ENCODE data around the gene EIF4E2. TPM values are rescaled to one million over a fixed set of nuclear protein-coding genes. Genes with fewer than 3 reads are reported as not detected.

Gene EIF4E2
- polyA plus RNA-seq, 1 experiment: 23.1 TPM

GRCh38 chr2:232524771-232525170 lies 25.7 kb upstream of the EIF4E2 start:
- ChIA-PET CTCF (interaction anchor here (0.9 to 4.1 kb wide), 3 partner anchors 8 to 85 kb away, joined by 3 to 29 read pairs (median 11); no protein-coding TSS in a partner anchor), POLR2A (no interaction called here)
- H3K27me3 ChIP-seq (ENCODE audit: control insufficient read depth, insufficient read depth, low read length): peaks cover 36% of the 10 kb centered on the region
- no peaks in the 10 kb centered on the region for H3K36me3 ChIP-seq (ENCODE audit: control insufficient read depth, insufficient read depth, low read length)
- no peak for TF ChIP-seq CTCF (IDR thresholded peaks at IDR 0.05; ENCODE audit: insufficient read depth, low read depth, low read length)
- H3K4me3 ChIP-seq (ENCODE audit: low read depth, low read length): no peak overlapping the region
- no peak for DNase-seq (ENCODE audit: low read depth)

GRCh38 chr2:232525199-232525598 lies 25.3 kb upstream of the EIF4E2 start:
- peaks cover 34% of the 10 kb centered on the region for H3K27me3 ChIP-seq (ENCODE audit: control insufficient read depth, insufficient read depth, low read length)
- no peak for TF ChIP-seq CTCF (IDR thresholded peaks at IDR 0.05; ENCODE audit: insufficient read depth, low read depth, low read length)
- no peak for DNase-seq (ENCODE audit: low read depth)
- CTCF ChIA-PET: interaction anchor here (0.9 kb wide), 1 partner anchor 86 kb away, joined by 3 read pairs; no protein-coding TSS in a partner anchor
- no peaks in the 10 kb centered on the region for H3K36me3 ChIP-seq (ENCODE audit: control insufficient read depth, insufficient read depth, low read length)
- no peak overlapping the region for H3K4me3 ChIP-seq (ENCODE audit: low read depth, low read length)
- POLR2A ChIA-PET: no interaction called here

GRCh38 chr2:232525791-232526371 lies 24.6 kb upstream of the EIF4E2 start, which contains the start of gene CHRND:
TSS of gene CHRND (plus strand) at chr2:232526160. CDS start at chr2:232526216, 56 bp downstream.
- peaks cover 30% of the 10 kb centered on the region for H3K27me3 ChIP-seq (ENCODE audit: control insufficient read depth, insufficient read depth, low read length)
- no peak for TF ChIP-seq CTCF (IDR thresholded peaks at IDR 0.05; ENCODE audit: insufficient read depth, low read depth, low read length)
- POLR2A ChIA-PET: no interaction called here
- H3K4me3 ChIP-seq (ENCODE audit: low read depth, low read length): no peak within 1 kb of the TSS
- CTCF ChIA-PET: no interaction called here
- H3K36me3 ChIP-seq (ENCODE audit: control insufficient read depth, insufficient read depth, low read length): no peaks in the 10 kb centered on the region
- no peak for DNase-seq (ENCODE audit: low read depth)

- Histone ChIP-seq H3K27me3 (ENCODE audit: control insufficient read depth, insufficient read depth, low read length) (peaks cover 24% of the 10 kb centered on the region), H3K36me3 (ENCODE audit: control insufficient read depth, insufficient read depth, low read length) (no peaks in the 10 kb centered on the region), H3K4me3 (ENCODE audit: low read depth, low read length) (no peak overlapping the region)
- no peak for TF ChIP-seq CTCF (IDR thresholded peaks at IDR 0.05; ENCODE audit: insufficient read depth, low read depth, low read length)
- DNase-seq (ENCODE audit: low read depth): no peak
- ChIA-PET CTCF (no interaction called here), POLR2A (no interaction called here)
Measured at GRCh38 chr2:232526372-232526941, 24.0 kb upstream of the EIF4E2 start.

GRCh38 chr2:232527905-232528470 lies 22.5 kb upstream of the EIF4E2 start:
- H3K4me3 ChIP-seq (ENCODE audit: low read depth, low read length): no peak overlapping the region
- CTCF ChIA-PET: interaction anchor here (0.6 kb wide), 1 partner anchor 117 kb away, joined by 3 read pairs; no protein-coding TSS in a partner anchor
- TF ChIP-seq CTCF (IDR thresholded peaks at IDR 0.05; ENCODE audit: insufficient read depth, low read depth, low read length): no peak
- POLR2A ChIA-PET: interaction anchor here (0.6 kb wide), 1 partner anchor 601 kb away, joined by 3 read pairs; no protein-coding TSS in a partner anchor
- H3K36me3 ChIP-seq (ENCODE audit: control insufficient read depth, insufficient read depth, low read length): no peaks in the 10 kb centered on the region
- H3K27me3 ChIP-seq (ENCODE audit: control insufficient read depth, insufficient read depth, low read length): peaks cover 17% of the 10 kb centered on the region
- DNase-seq (ENCODE audit: low read depth): no peak

All from BJ (cell line).